NCI-H1930 (cell line): Measurements from ENCODE around the gene XPNPEP1.

ENCODE experiments used
- DNase-seq, 2 experiments: peaks; one replicate each; lab custom pipeline; 2025; lab: John Stamatoyannopoulos, UW

XPNPEP1 gene

GRCh38 chr10:109922976-109923921 lies at the start of gene XPNPEP1:
Gene XPNPEP1 (minus strand): TSS chr10:109923511. CDS start chr10:109923433, 78 bp downstream.
- DNase-seq = peak; percentile 46 to 68

DNA sequence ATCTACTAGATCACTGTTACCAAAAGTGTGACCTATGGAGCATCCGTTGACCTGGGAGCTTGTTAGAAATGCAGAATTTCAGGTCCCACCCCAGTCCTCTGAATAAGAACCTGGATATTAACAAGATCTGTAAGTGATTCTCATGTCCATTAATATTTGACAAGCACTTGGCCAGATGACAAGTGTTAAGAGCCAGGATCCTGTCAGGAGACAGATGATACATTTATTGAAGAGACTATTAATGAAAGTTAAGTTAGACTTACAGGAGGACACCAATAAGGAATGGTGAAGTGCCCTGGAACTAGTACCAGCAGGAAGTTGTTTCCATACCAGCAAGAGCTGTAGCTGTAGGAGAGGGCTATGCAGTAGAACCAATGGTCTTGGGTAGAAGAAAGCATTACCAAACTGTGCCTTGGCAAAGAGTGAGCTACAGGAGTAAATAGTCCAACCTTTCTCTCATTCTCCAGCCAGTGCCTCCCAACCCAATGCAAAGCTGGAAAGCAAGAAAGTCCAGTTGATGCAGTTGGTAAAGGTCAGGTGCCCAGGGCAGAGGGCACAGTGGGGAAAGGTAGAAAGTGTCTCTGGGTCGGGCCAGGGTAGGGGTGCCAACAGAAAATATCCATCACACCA lies 49.2 kb upstream of the XPNPEP1 start:
- no peak for DNase-seq

DNA sequence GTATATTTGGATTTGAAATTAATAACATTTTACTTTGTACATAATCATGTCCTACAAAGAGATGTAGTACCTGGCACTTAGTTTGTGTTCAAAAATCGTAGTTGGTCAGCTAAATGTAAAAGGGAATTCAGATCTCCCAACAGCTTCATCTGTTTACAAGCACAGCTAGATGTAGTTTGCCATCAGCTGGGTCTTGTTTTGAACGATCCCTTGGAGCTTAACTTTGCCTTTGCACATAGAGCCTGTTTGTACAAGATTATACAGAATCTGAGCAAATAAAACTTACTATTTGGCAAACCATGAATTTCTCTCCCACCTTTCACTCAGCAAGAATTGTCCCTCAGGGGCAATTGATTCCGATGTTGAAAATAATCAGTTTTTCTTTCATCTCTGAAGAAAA lies 48.3 kb upstream of the XPNPEP1 start:
- no peak for DNase-seq

DNA sequence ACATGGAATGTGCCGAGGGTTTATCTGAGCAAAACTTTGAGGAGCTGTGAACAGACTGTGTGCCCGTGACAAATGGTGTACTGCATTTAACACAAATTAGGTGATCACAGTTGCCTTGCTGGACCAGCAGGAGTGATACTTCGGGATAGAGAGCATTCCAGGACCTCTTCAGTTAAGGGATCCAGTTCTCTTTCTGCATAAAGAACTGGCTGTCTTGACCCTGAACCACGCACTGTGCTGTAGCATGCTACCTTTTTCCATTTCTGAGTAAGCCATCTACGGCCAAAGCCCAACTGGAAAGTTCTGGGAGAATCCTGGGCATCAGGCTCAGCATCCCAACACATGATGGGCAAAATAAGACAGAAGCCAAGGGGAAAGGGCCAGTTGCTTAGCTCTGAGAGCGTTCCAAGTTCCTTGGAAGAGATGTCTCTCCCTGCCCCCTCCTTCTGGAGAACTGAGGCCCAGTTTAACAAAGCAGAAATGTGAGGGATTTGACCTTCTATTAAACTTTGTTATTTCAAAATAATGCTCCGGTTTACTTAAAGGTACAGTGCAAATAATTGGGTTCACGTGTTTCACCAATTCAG lies 46.5 kb upstream of the XPNPEP1 start:
- no peak for DNase-seq

DNA sequence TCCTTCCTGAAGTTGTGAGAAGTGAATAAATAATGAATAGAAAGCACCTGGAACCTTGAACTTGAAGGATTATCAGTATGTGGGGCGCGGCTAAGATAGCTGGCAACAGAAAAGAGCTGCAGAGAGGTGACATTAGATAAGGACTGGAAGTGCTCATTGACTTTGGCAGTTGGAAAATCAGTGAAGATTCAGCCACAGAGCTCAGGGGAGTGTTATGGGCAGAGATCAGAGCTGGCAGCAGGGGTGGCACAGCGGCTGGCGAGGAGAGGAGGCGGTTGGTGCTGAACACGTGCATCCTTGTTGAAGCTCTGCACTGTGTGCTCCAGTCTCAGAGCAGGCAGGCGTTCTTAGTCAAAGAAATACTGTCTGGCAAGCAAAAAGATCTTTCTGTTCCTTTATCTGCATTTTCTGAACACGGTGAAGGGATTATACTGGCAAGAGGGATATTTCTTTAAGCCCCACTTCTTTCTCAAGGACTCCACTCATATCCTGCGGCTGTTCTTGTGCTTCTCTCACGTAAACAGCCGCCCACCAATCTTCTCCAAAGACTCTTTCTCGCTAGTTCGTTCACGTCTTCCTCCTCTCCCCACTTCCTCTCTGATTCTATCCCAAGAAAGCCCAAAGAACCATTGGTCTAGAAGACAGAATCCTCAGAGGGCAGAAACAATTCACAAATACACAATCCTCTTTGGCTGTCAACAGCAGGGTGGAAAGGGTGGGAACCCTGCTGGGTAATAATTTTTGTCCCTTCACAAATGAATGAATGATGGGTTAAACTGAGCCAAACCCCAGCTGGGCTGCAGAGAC lies 45.8 kb upstream of the XPNPEP1 start:
- no peak for DNase-seq

DNA sequence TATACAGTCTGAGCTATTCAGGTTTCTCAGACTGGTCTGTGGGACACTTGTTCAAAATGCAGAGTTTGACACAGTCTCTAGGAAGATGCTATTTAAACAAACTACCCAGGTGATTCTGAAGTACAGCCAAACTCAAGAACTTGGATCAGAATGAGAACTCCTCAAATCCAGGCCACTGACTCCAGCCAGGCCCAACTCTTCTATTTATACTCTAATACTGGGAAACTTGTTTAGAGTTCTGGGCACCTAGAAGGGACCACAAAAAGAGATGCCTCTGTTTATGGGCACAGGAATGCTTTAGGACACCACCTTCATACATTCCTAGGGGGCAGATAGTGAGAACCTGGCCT lies 44.4 kb upstream of the XPNPEP1 start:
- no peak for DNase-seq

DNA sequence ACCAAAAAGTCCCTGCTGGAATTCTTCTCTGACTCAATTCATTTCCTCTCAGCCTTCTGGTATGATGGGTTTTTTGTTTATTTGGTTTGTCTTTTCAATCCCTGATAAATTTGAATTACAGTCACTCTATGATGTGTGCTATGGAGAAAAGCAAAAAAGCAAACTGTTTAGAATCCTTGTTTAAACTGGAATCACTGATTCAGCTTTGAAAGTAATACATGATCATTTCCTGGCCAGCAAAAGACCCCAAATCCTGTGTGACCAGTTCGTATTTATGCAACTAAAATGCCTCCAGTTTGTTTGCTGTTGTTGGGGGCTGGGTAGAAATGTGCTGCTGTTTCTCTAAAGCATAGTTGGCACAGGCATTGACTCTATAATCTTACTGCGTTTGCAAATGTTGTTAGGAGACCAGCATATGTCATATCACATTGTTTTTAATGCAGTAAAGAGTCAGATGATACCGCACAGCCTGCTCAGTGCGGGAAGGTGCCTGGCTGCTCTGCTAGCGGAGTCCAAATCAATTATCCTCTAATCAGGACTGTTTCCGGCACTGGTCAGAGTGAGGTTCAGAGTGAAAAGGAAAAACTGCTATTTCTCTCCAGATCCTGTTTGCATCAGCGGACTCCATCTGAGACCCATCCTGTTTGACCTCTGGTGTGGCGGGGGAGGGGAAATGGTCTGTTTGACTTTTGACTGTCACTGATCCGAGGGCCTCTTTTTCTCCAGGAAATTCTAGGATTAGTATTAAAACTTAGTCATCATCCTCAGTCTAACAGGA lies 43.8 kb upstream of the XPNPEP1 start:
- DNase-seq = no peak

DNA sequence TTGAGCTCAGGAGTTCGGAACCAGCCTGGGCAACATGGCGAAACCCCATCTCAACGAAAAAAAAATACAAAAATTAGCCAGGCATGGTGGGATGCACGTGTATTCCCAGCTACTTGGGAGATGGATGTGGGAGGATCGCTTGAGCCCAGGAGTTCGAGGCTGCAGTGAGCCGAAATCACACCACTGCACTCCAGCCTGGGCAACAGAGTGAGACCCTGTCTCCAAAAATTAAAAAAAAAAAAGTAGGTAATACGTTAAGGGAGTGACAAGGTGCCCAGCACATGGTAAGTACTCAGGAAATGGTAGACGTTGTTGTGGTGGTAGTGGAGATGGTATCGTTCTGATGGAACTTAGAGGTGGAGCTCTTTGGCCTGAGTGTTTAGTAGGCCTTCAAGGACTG lies 41.0 kb upstream of the XPNPEP1 start:
- DNase-seq = no peak

DNA sequence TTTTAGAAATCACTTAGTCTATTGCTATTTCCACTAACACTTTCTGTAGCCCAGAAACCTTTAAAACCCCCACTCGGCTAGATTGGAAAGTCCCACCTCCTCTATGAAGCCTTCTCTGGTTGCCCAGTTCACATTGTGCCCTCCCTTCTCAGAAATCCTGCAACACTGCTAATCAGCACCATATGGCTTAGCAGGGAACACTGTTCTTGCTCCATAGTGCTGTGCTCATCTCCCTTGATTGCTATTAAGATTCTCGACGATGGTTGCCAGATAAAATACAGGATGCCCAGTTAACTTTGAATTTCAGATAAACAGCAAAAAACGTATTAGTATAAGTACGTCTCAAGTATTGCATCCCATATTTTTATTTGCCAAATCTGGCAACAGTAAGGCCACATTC lies 40.1 kb upstream of the XPNPEP1 start:
- DNase-seq = no peak

GRCh38 chr10:109962247-109962646 lies 38.9 kb upstream of the XPNPEP1 start:
- no peak for DNase-seq

DNA sequence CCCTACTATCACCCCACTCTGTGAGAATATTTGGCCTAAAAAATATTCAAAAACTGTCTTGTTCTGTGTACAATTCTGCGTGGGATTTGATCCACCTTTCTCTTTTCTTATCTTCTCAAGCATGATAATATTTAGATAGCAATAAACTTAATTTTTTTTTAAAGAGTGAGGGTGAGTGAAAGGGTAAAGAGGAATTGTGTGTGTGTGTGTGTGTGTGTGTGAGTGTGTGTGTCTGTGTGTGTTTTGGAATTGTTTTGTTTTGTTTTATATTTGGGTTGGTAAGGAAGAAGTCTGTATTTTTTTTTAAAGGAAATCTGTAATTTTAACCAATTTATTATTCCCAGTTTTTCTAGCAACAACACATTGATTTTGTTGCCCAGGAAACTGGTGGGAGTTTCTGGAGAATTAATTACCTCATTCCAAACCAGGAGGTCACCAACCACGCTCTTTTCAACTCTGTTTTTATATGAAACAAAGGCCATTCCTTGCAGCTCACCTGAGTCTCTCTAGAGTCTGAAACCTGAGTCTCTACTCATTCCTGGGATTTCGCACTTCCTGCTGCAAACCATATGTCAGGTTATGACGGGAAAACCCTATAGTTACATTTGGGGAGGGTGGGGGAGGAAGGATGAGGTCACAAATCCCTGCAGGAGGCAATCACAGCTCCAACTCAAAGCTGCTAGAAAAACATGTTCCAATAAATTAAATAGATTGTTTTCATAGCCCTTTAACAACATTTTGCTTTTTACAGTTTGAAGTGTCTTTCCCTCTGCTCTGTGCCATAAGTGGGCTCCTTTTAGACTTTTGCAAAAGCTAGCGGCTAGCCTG lies 38.1 kb upstream of the XPNPEP1 start:
- DNase-seq = no peak

GRCh38 chr10:109960682-109961081 lies 37.4 kb upstream of the XPNPEP1 start:
- no peak for DNase-seq

- DNase-seq = no peak
Observed at GRCh38 chr10:109959259-109960145, 36.2 kb upstream of the XPNPEP1 start.

DNA sequence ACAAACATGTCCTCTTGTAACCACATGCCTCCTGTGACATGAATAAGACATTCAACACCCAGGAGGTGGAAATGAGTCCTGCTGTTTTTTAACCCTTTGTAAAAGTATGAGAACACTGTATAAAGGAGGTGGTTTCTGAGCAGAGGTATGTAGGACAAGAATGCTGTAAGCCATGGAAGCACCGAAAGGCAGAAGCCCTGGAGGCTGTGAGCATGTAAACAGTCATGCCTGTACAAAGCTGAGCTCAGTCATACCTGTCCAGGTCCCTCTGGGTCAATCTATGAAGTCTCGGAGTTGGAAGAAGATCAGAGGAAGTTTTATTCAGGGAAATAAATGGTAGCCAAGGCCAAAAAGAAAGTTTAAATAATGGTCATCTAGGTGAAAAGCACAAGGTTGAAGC lies 34.7 kb upstream of the XPNPEP1 start:
- no peak for DNase-seq

- DNase-seq = no peak
Observed at GRCh38 chr10:109957092-109957797, 33.9 kb upstream of the XPNPEP1 start.

GRCh38 chr10:109956454-109957091 lies 33.3 kb upstream of the XPNPEP1 start:
- no peak for DNase-seq

GRCh38 chr10:109953766-109954165 lies 30.5 kb upstream of the XPNPEP1 start:
- DNase-seq = no peak

GRCh38 chr10:109952526-109952925 lies 29.2 kb upstream of the XPNPEP1 start:
- no peak for DNase-seq
